HFF-Myc (cell line): Measurements from ENCODE around the gene CHFR.
"Not testable (repeated sequence)": the region's sequence is repeated elsewhere in the genome, so short reads cannot be mapped to it uniquely, and the experiment has no call there.

Experiments
- DNase-seq: peaks from one replicate; pipeline ENCODE4 v3.0.0-alpha.2; 2011; ENCODE audit warnings: low read depth; ENCODE audit errors: extremely low read depth
- H3K4me3 ChIP-seq: replicated peaks from 2 replicates; pipeline ENCODE4 v1.5.1; 2011; ENCODE audit warnings: low read depth, mild to moderate bottlenecking, control low read depth, low read length
- CTCF ChIP-seq: IDR thresholded peaks from 2 replicates; pipeline ENCODE4 v1.5.1; 2012; ENCODE audit warnings: mild to moderate bottlenecking, low read depth, low read length, control low read depth; ENCODE audit errors: missing control alignments

Gene CHFR

GRCh38 chr12:132839558-132840235 lies 47.7 kb downstream of the CHFR start:
- H3K4me3 ChIP-seq, result no peak overlapping the region
- DNase-seq, result no peak
- TF ChIP-seq CTCF, result no peak

GRCh38 chr12:132838410-132839080 lies 48.9 kb downstream of the CHFR start:
- no peak overlapping the region for H3K4me3 ChIP-seq
- no peak for DNase-seq
- no peak for TF ChIP-seq CTCF

- TF ChIP-seq CTCF, result no peak
- DNase-seq, result no peak
These were observed 49.6 kb downstream of the CHFR start for GRCh38 chr12:132837693-132838409.

GRCh38 chr12:132836795-132837331 lies 50.5 kb downstream of the CHFR start:
- no peak for DNase-seq
- TF ChIP-seq CTCF, result no peak
- H3K4me3 ChIP-seq, result no peak overlapping the region

More at GRCh38 chr12:132837693-132838409, 49.6 kb downstream of the CHFR start:
- no peak overlapping the region for H3K4me3 ChIP-seq

- not testable (repeated sequence) for DNase-seq, H3K4me3 ChIP-seq
These were observed 51.2 kb downstream of the CHFR start for GRCh38 chr12:132836230-132836629.

GRCh38 chr12:132835076-132836025 lies 52.1 kb downstream of the CHFR start:
- TF ChIP-seq CTCF, result no peak
- H3K4me3 ChIP-seq, result no peak overlapping the region
- DNase-seq, result no peak
